Activated CD8-positive, alpha-beta memory T cell treated with anti-CD3 and anti-CD28 coated beads for 36 hours (primary cell): Measurements from ENCODE around the gene RPS15. TPM values are rescaled to one million over a fixed set of nuclear protein-coding genes. Genes with fewer than 3 reads are reported as not detected.
"Not testable (repeated sequence)": the region's sequence is repeated elsewhere in the genome, so short reads cannot be mapped to it uniquely, and the experiment has no call there.

Experiments
- CTCF ChIA-PET: fragments of 350-600 bp; sonication (Branson Sonifier 250); formaldehyde crosslinking; loops from one replicate; lab custom pipeline; 2021; ENCODE audit warnings: antibody characterized with exemption; lab: Charles Lee
- POLR2A ChIA-PET: fragments of 350-600 bp; sonication (Branson Sonifier 250); formaldehyde crosslinking; loops from one replicate; lab custom pipeline; 2021; ENCODE audit warnings: antibody characterized with exemption; lab: Charles Lee
- total RNA-seq, 2 experiments: library from RNA; stranded (reverse); gene quantifications; one replicate each; pipeline ENCODE4 v1.2.3, GENCODE V29; 2021

The RPS15 gene
- total RNA-seq, 2 experiments from 2014 or later = 1,429 to 1,438 TPM

- ChIA-PET CTCF (interaction anchor here (0.6 kb wide), 1 partner anchor 89 kb away, joined by 3 read pairs; no protein-coding TSS in a partner anchor), POLR2A (no interaction called here)
Measured at GRCh38 chr19:1416014-1416841, 22.0 kb upstream of the RPS15 start.

GRCh38 chr19:1417145-1417544 is 21.1 kb upstream of the RPS15 start:
- POLR2A ChIA-PET = no interaction called here
- CTCF ChIA-PET = interaction anchor here (0.6 kb wide), 2 partner anchors 90 to 171 kb away, joined by 3 read pairs; no protein-coding TSS in a partner anchor

GRCh38 chr19:1417681-1418495 is 20.3 kb upstream of the RPS15 start:
- CTCF ChIA-PET = no interaction called here
- POLR2A ChIA-PET = no interaction called here

GRCh38 chr19:1418496-1418775 is 19.8 kb upstream of the RPS15 start:
- CTCF ChIA-PET = interaction anchor here (0.8 kb wide), 1 partner anchor 27 kb away, joined by 3 read pairs; no protein-coding TSS in a partner anchor

GRCh38 chr19:1418951-1419738 is 19.1 kb upstream of the RPS15 start:
- ChIA-PET CTCF (interaction anchor here (0.8 kb wide), 1 partner anchor 26 kb away, joined by 3 read pairs; no protein-coding TSS in a partner anchor), POLR2A (no interaction called here)

More at GRCh38 chr19:1418496-1418775, 19.8 kb upstream of the RPS15 start:
- POLR2A ChIA-PET = no interaction called here

GRCh38 chr19:1420085-1420484 is 18.1 kb upstream of the RPS15 start:
- POLR2A ChIA-PET = not testable (repeated sequence)
- CTCF ChIA-PET = interaction anchor here (0.9 kb wide), 1 partner anchor 17 kb away, joined by 4 read pairs; no protein-coding TSS in a partner anchor

GRCh38 chr19:1420590-1420989 is 17.6 kb upstream of the RPS15 start:
- ChIA-PET CTCF (interaction anchor here (0.9 kb wide), 1 partner anchor 16 kb away, joined by 4 read pairs; no protein-coding TSS in a partner anchor), POLR2A (interaction anchor here (0.5 to 0.8 kb wide), 2 partner anchors 10 to 65 kb away, joined by 3 to 12 read pairs; no protein-coding TSS in a partner anchor)

GRCh38 chr19:1421218-1421957 is 16.8 kb upstream of the RPS15 start:
- POLR2A ChIA-PET = interaction anchor here (0.5 to 0.8 kb wide), 2 partner anchors 11 to 66 kb away, joined by 3 to 12 read pairs; no protein-coding TSS in a partner anchor

GRCh38 chr19:1421958-1422305 is 16.3 kb upstream of the RPS15 start:
- POLR2A ChIA-PET = no interaction called here
- CTCF ChIA-PET = no interaction called here

More at GRCh38 chr19:1421218-1421957, 16.8 kb upstream of the RPS15 start:
- CTCF ChIA-PET = no interaction called here

- CTCF ChIA-PET = no interaction called here
- POLR2A ChIA-PET = no interaction called here
Measured at GRCh38 chr19:1422360-1422759, 15.8 kb upstream of the RPS15 start.

- POLR2A ChIA-PET = no interaction called here
- CTCF ChIA-PET = no interaction called here
Measured at GRCh38 chr19:1422943-1423342, 15.3 kb upstream of the RPS15 start.

- CTCF ChIA-PET = no interaction called here
- POLR2A ChIA-PET = no interaction called here
Measured at GRCh38 chr19:1423436-1424191, 14.6 kb upstream of the RPS15 start.

GRCh38 chr19:1424192-1424955 is 13.8 kb upstream of the RPS15 start:
- ChIA-PET POLR2A (no interaction called here), CTCF (no interaction called here)

GRCh38 chr19:1425102-1425837 is 12.9 kb upstream of the RPS15 start:
- POLR2A ChIA-PET = no interaction called here
- CTCF ChIA-PET = no interaction called here

- ChIA-PET CTCF (no interaction called here), POLR2A (no interaction called here)
Measured at GRCh38 chr19:1425902-1426301, 12.3 kb upstream of the RPS15 start.

- ChIA-PET POLR2A (no interaction called here), CTCF (no interaction called here)
Measured at GRCh38 chr19:1426736-1427135, 11.5 kb upstream of the RPS15 start.
